HUES48 (cell line): Measurements from ENCODE around the gene PIWIL1.

Source experiments
- H3K27ac ChIP-seq: one replicate; pipeline ENCODE4 v1.7.0; 2013; ENCODE audit warnings: low read depth, low read length, inconsistent platforms
- H3K27me3 ChIP-seq: 2 replicates; pipeline ENCODE4 v1.6.1; 2013; ENCODE audit warnings: mild to moderate bottlenecking, low read length; ENCODE audit not compliant: control insufficient read depth, insufficient read depth
- H3K36me3 ChIP-seq: 2 replicates; pipeline ENCODE4 v1.6.1; 2013; ENCODE audit warnings: low read length; ENCODE audit not compliant: control insufficient read depth, insufficient read depth
- H3K4me1 ChIP-seq: 2 replicates; pipeline ENCODE4 v1.6.1; 2013; ENCODE audit warnings: mild to moderate bottlenecking, low read length; ENCODE audit not compliant: control insufficient read depth, insufficient read depth
- H3K4me3 ChIP-seq: 2 replicates; pipeline ENCODE4 v1.5.1; 2013; ENCODE audit warnings: mild to moderate bottlenecking, low read depth, low read length
- H3K9ac ChIP-seq: 2 replicates; pipeline ENCODE4 v1.6.1; 2013; ENCODE audit warnings: mild to moderate bottlenecking, low read depth, low read length, moderate library complexity
- H3K9me3 ChIP-seq: 2 replicates; pipeline ENCODE4 v1.6.1; 2013; ENCODE audit warnings: low read length; ENCODE audit not compliant: control insufficient read depth, insufficient read depth

PIWIL1 gene

DNA sequence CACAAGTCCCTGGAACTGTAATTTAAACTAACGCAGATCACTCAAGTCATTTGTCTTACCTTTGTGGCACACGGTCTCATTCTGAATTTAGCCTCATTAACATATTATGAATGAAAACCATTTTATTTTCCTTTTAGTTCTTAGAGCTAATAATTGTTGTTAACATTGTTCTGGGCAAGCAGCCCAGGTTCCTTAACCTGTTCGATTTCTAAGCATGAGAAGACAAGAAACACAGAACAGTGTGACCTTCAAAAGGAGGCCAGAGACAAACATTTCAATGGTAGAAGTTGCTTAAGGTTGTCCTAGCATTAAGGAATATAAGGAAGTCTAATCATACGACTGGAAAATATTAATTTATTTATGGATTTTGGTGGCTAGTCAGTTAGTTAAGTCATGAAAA, 35.2 kb downstream of the PIWIL1 start:
- peaks cover 8% of the 10 kb centered on the region for H3K4me1 ChIP-seq
- no peak overlapping the region for H3K4me3 ChIP-seq
- no peak overlapping the region for H3K9ac ChIP-seq
- H3K27me3 ChIP-seq: no peaks in the 10 kb centered on the region
- H3K27ac ChIP-seq: no peak overlapping the region
- H3K9me3 ChIP-seq: no peaks in the 10 kb centered on the region
- H3K36me3 ChIP-seq: no peaks in the 10 kb centered on the region

DNA sequence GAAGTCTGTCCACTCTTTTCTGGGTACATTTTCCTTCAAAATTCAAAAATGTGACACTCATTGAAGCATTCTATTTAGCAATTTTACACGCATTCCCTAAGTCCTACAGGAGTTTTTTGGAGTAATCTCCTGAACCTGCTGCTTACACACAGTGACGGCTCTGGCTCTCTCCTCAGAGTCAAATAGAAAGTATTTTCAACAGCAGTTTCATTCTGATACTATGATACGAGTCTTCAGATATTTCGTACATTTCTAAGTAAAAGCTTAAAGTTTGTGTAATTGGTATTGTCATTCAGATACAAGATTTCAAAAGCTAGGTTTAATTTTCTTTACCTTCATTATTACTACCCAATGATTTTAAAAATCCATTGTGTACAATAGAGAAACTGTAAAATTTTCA, 36.4 kb downstream of the PIWIL1 start:
- no peak overlapping the region for H3K27ac ChIP-seq

DNA sequence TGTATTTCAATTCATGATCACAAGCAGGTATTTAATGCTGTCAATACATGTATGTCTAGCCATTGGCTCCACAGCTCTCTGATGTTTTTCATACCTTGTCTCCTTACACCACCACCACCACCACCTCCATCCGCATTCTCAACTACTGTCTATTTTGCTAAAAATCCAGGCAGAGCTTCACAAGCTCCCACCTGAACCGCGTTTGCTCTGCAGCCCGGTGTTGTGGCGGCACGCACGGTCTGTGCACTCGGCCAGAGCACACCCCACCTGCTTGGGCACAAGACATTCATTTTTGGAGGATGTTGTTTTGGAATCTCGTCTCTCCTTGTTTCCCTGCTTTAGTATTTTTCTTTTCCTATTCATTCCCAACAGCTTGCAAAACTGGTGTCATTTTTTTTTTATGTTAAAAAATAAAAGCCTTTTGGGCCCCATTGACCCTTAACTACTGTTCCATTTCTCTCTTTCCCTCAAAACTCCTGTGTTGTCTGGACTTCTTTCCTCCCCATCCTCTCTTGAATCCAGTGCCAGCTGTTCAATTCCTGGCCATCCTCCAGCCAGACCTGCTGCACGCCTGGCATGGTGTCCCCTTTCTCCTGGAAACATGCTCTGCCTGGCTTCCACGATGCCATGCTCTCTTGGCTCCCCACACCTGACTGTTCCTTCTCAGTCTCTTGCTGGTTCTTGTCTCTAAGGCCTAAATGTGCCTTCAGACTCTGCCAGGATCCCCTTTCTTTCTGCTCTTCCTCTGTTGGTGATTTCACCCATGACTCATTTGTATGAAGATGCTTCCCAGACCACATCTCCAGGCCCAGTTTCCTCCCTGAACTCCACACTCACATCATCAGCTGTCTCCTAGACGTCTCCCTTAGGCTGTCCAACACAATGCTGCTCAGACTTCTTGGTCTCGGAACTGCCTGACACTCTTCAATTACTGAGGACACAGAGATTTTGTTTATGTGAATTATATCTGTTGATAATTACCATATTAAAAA, 37.9 kb downstream of the PIWIL1 start:
- H3K9me3 ChIP-seq: no peaks in the 10 kb centered on the region
- H3K9ac ChIP-seq: no peak overlapping the region
- H3K27ac ChIP-seq: no peak overlapping the region
- H3K36me3 ChIP-seq: no peaks in the 10 kb centered on the region
- no peak overlapping the region for H3K4me3 ChIP-seq
- H3K27me3 ChIP-seq: 0 out of 2 replicates have a peak, but pooled peaks cover 4% of the 10 kb centered on the region
- peaks cover 8% of the 10 kb centered on the region for H3K4me1 ChIP-seq

More for the DNA sequence above, 36.4 kb downstream of the PIWIL1 start:
- Histone ChIP-seq H3K27me3 (0 out of 2 replicates have a peak, but pooled peaks cover 4% of the 10 kb centered on the region), H3K4me1 (peaks cover 8% of the 10 kb centered on the region), H3K36me3 (no peaks in the 10 kb centered on the region), H3K9me3 (no peaks in the 10 kb centered on the region), H3K9ac (no peak overlapping the region), H3K4me3 (no peak overlapping the region)

DNA sequence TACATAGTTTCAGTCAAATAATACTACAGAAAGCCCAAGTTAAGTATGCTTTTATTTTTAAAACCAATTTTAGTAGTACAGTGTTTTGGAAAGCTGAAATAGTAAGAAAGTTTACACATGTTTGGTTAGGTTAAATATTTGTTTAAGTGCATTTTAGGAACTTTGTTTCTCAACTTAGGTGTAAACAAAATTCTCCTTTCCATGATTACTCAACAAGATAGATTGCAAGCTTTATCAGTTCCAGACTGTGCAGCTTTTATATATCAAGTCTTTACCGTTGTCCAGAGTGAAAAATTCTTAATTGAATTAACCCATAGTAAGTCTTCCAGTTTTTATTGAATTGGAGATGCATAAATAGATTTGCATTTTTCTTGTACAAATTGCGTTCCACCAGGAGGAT, 45.1 kb downstream of the PIWIL1 start:
- H3K4me1 ChIP-seq: no peaks in the 10 kb centered on the region
- H3K27ac ChIP-seq: no peak overlapping the region
- H3K9me3 ChIP-seq: no peaks in the 10 kb centered on the region
- 0 out of 2 replicates have a peak, but pooled peaks cover 7% of the 10 kb centered on the region for H3K27me3 ChIP-seq
- H3K4me3 ChIP-seq: no peak overlapping the region
- no peaks in the 10 kb centered on the region for H3K36me3 ChIP-seq
- no peak overlapping the region for H3K9ac ChIP-seq

DNA sequence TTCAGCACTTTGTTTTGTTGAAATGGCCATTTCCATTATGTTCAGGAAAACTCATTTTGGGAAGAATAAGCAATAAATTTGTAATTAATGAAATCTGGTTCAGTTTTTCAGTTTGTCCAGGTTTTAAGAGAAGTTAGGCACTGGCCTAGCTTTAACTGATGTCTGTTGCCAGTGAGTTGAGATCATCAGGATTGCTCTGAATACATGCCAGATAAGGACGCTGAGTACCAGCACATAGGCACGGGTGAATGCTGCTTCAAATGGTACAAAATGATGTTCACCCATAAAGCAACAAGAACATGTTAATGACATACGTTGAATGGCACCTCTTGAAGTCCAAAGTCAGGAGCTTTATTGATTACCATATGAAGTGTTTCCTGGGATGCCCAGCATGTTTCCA, 46.5 kb downstream of the PIWIL1 start:
- Histone ChIP-seq H3K36me3 (no peaks in the 10 kb centered on the region), H3K4me1 (no peaks in the 10 kb centered on the region), H3K27me3 (0 out of 2 replicates have a peak, but pooled peaks cover 3% of the 10 kb centered on the region), H3K9me3 (no peaks in the 10 kb centered on the region), H3K9ac (no peak overlapping the region), H3K27ac (no peak overlapping the region), H3K4me3 (no peak overlapping the region)

DNA sequence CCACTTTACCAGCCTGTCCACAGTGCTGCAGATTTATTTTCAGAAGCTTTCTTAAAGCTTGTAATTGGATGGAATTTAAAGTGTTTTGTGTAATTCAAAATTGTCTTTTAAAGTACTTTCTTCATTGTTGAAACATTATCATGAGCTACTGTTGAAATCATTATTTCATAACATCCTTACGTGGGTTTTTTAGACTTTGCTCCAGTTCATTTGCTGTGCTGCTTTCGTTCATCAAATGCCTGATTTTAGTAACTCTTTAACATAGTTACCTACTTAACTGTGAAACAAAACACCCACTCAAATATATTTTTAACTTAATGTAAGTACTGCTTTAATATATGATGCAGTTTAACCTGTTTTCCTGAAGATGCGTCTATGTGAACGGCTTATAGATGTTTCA, 47.5 kb downstream of the PIWIL1 start:
- Histone ChIP-seq H3K9me3 (no peaks in the 10 kb centered on the region), H3K4me1 (no peaks in the 10 kb centered on the region), H3K27me3 (0 out of 2 replicates have a peak, but pooled peaks cover 3% of the 10 kb centered on the region), H3K36me3 (no peaks in the 10 kb centered on the region), H3K9ac (no peak overlapping the region), H3K27ac (no peak overlapping the region), H3K4me3 (no peak overlapping the region)

DNA sequence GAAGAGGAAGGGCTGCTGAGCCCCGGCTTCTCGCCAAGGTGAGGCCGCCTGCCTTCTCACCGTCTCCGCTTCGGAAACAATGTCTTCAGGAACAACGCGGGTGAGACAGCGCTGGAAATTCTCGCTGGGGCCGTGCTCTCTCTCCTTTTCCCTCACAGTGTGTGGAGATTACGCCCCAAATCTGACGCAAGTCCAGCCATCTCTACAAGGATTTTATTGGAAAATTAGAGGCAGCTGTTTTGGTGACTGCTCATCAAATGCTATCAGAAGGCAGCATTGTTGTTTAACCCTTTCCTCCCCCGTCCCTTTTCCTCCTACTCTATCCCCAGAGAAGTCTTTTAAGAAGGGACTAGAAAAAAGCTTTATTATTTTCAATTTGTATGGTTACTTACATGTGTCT, 53.5 kb downstream of the PIWIL1 start:
- Histone ChIP-seq H3K27ac (no peak overlapping the region), H3K4me3 (no peak overlapping the region), H3K27me3 (no peaks in the 10 kb centered on the region), H3K36me3 (no peaks in the 10 kb centered on the region), H3K9me3 (no peaks in the 10 kb centered on the region), H3K4me1 (no peaks in the 10 kb centered on the region), H3K9ac (no peak overlapping the region)

DNA sequence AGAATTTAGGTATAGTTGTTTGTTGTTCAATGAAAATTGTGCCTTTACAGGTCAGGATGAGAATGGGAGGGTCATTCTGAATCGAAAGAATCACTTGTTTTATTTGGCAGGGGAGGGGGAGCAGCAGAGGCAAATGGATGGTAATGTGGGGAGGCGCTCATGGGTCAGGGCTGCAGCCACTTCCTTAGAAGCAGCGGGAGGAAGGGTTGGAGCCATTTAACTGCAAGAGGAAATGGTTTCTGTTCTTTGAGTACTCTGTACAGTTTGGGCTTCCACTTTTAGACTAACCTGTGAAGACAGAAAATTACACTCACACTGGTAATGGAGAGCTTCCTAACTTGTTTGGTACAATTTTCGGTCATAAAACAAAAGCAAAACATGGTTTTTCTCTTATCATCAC, 57.2 kb downstream of the PIWIL1 start:
- H3K9me3 ChIP-seq: no peaks in the 10 kb centered on the region
- H3K4me3 ChIP-seq: no peak overlapping the region
- no peaks in the 10 kb centered on the region for H3K36me3 ChIP-seq
- H3K4me1 ChIP-seq: no peaks in the 10 kb centered on the region
- no peak overlapping the region for H3K27ac ChIP-seq
- H3K9ac ChIP-seq: no peak overlapping the region
- no peaks in the 10 kb centered on the region for H3K27me3 ChIP-seq

DNA sequence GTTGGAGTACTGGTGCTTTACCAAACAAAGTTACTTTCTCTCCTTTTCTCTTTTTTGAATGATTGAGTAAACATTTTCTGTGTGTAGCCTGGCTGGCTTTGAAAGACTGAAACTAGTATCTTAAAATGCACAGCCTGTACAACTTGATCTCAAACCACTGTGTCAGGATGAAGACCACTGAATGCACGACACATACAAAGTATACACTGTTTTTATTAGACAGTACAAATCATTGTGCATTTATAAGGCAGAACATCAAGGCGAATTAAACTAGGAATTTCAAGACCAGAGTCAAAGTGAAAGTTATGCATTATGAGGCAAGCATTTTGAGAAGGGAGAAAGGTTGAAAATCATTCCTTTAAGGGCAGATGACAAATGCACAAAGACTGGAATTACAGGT, 59.0 kb downstream of the PIWIL1 start:
- no peaks in the 10 kb centered on the region for H3K36me3 ChIP-seq
- H3K27me3 ChIP-seq: no peaks in the 10 kb centered on the region
- H3K27ac ChIP-seq: no peak overlapping the region
- no peak overlapping the region for H3K4me3 ChIP-seq
- H3K9me3 ChIP-seq: no peaks in the 10 kb centered on the region
- no peak overlapping the region for H3K9ac ChIP-seq
- no peaks in the 10 kb centered on the region for H3K4me1 ChIP-seq

DNA sequence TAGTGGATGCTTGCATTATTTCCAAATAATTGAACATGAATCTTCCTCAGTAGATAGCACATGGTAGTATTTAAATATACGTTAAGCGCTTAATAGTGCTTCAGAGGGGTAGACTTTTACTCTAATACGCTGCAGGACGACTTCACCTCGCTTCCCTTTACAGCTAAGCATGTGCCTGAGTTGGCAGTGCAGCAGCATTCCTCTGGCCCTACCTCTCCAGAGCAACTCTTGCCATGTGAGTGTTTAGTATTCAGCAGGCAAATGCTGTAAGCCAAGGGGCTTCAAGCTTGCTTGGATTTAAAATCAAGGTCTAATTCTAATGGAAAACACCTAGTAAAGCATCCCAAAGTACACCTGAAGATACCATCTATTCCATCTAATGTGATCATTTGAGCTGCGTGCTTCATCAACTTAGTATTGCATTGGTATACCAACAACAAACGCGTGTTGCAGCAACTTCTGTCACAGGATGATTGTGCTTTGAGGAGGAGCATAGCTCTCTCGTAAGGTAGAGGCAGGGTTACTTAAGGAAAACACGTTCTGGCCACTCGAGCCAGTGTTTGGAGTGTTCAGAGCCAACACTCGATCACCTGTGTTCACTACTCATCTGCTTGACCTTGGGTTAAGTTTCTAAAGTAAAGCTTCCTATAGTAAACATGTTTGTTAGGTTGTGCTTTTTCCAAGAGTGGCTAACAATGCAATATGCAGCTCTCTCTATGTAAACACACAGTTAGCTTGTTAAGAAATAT, 60.6 kb downstream of the PIWIL1 start:
- Histone ChIP-seq H3K4me3 (no peak overlapping the region), H3K9ac (no peak overlapping the region), H3K9me3 (no peaks in the 10 kb centered on the region), H3K27me3 (no peaks in the 10 kb centered on the region), H3K27ac (no peak overlapping the region), H3K36me3 (no peaks in the 10 kb centered on the region), H3K4me1 (no peaks in the 10 kb centered on the region)

DNA sequence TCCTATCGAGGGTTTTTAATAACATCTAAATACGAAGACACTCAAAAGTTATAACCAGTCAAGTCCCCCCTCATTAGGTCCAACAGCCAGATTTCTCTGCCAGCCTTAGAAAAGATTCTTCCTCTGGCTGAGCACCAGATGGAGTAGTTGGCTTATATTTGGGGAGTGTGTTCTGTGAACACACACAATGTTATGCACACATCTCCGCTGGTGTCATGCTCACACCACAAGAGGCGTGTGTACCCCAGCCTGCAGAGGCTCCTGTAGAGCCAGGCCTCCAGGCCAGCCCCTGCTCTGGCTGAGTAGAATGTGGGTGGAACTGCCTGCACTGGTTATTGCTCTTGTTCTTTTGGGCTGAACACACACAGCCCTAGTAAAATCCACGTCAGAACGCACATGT, 64.0 kb downstream of the PIWIL1 start:
- Histone ChIP-seq H3K27ac (no peak overlapping the region), H3K9me3 (no peaks in the 10 kb centered on the region), H3K36me3 (no peaks in the 10 kb centered on the region), H3K4me1 (peaks cover 10% of the 10 kb centered on the region), H3K27me3 (no peaks in the 10 kb centered on the region), H3K4me3 (no peak overlapping the region), H3K9ac (no peak overlapping the region)
